Measurements from ENCODE around the gene MIA2. TPM values are rescaled to one million over a fixed set of nuclear protein-coding genes. Genes with fewer than 3 reads are reported as not detected.
"Not testable (repeated sequence)": the region's sequence is repeated elsewhere in the genome, so short reads cannot be mapped to it uniquely, and the experiment has no call there.

MIA2 gene
- total RNA-seq, 4 donors from 2014 or later, result 10.9 to 17.0 (median 12.6) TPM

- Histone ChIP-seq H3K4me3 (no peak overlapping the region), H3K36me3 (no peaks in the 10 kb centered on the region), H3K27ac (replicated peaks in 1 of 4) (no peak overlapping the region), H3K9me3 (no peaks in the 10 kb centered on the region), H3K27me3 (no peaks in the 10 kb centered on the region), H3K4me1 (no peaks in the 10 kb centered on the region)
- DNase-seq (ENCODE audit: extremely low spot score), result no peak
- TF ChIP-seq POLR2AphosphoS5 (IDR thresholded peaks at IDR 0.05), result no peak
- no peak for TF ChIP-seq EP300 (IDR thresholded peaks at IDR 0.05)
- WGBS, result 50% methylated on average over 1 of the region's 1 CpG
- intact Hi-C loops (cut with DNase I), result no loop called here
Observed at GRCh38 chr14:39212693-39213092, 21.0 kb upstream of the MIA2 start.

GRCh38 chr14:39217214-39217879 lies 16.4 kb upstream of the MIA2 start:
- H3K27ac ChIP-seq (replicated peaks in 1 of 4), result no peak overlapping the region

GRCh38 chr14:39218171-39218769 lies 15.4 kb upstream of the MIA2 start:
- intact Hi-C loops (cut with DNase I), result no loop called here
- no peak for DNase-seq (ENCODE audit: extremely low spot score)
- TF ChIP-seq POLR2A (IDR thresholded peaks at IDR 0.05; ENCODE audit: low read depth), result no peak
- no peak for TF ChIP-seq POLR2AphosphoS5 (IDR thresholded peaks at IDR 0.05)
- TF ChIP-seq EP300 (IDR thresholded peaks at IDR 0.05), result no peak
- TF ChIP-seq, protein P1, sequence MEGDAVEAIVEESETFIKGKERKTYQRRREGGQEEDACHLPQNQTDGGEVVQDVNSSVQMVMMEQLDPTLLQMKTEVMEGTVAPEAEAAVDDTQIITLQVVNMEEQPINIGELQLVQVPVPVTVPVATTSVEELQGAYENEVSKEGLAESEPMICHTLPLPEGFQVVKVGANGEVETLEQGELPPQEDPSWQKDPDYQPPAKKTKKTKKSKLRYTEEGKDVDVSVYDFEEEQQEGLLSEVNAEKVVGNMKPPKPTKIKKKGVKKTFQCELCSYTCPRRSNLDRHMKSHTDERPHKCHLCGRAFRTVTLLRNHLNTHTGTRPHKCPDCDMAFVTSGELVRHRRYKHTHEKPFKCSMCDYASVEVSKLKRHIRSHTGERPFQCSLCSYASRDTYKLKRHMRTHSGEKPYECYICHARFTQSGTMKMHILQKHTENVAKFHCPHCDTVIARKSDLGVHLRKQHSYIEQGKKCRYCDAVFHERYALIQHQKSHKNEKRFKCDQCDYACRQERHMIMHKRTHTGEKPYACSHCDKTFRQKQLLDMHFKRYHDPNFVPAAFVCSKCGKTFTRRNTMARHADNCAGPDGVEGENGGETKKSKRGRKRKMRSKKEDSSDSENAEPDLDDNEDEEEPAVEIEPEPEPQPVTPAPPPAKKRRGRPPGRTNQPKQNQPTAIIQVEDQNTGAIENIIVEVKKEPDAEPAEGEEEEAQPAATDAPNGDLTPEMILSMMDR (IDR thresholded peaks at IDR 0.05), result no peak
- no peaks in the 10 kb centered on the region for H3K27me3 ChIP-seq
- H3K4me1 ChIP-seq, result peaks cover 0 to 6% (median 5%) of the 10 kb centered on the region in 4 donors
- no peak overlapping the region for H3K4me3 ChIP-seq
- no peak overlapping the region for H3K27ac ChIP-seq (replicated peaks in 1 of 4)
- H3K9me3 ChIP-seq, result no peaks in the 10 kb centered on the region
- 42% methylated on average over 5 of the region's 5 CpGs for WGBS
- no peaks in the 10 kb centered on the region for H3K36me3 ChIP-seq

More at GRCh38 chr14:39217214-39217879, 16.4 kb upstream of the MIA2 start:
- Histone ChIP-seq H3K4me1 (peaks cover 0 to 6% (median 5%) of the 10 kb centered on the region in 4 donors), H3K27me3 (no peaks in the 10 kb centered on the region), H3K4me3 (no peak overlapping the region), H3K36me3 (no peaks in the 10 kb centered on the region), H3K9me3 (no peaks in the 10 kb centered on the region)
- no peak for TF ChIP-seq POLR2AphosphoS5 (IDR thresholded peaks at IDR 0.05)
- TF ChIP-seq POLR2A (IDR thresholded peaks at IDR 0.05; ENCODE audit: low read depth), result no peak
- TF ChIP-seq, protein P1 (IDR thresholded peaks at IDR 0.05), result no peak
- TF ChIP-seq EP300 (IDR thresholded peaks at IDR 0.05), result no peak
- intact Hi-C loops (cut with DNase I), result no loop called here
- DNase-seq (ENCODE audit: extremely low spot score), result no peak
- WGBS, result 66% methylated on average over 8 of the region's 8 CpGs

- H3K36me3 ChIP-seq, result no peaks in the 10 kb centered on the region
- intact Hi-C loops (cut with DNase I), result no loop called here
- no peaks in the 10 kb centered on the region for H3K27me3 ChIP-seq
- H3K27ac ChIP-seq (replicated peaks in 1 of 4), result no peak overlapping the region
- H3K9me3 ChIP-seq, result no peaks in the 10 kb centered on the region
- WGBS, result 76% methylated on average over 3 of the region's 3 CpGs
- no peak overlapping the region for H3K4me3 ChIP-seq
- no peak for TF ChIP-seq POLR2AphosphoS5 (IDR thresholded peaks at IDR 0.05)
- TF ChIP-seq, protein P1 (IDR thresholded peaks at IDR 0.05), result no peak
- TF ChIP-seq POLR2A (IDR thresholded peaks at IDR 0.05; ENCODE audit: low read depth), result no peak
- TF ChIP-seq EP300 (IDR thresholded peaks at IDR 0.05), result no peak
- no peak for DNase-seq (ENCODE audit: extremely low spot score)
- peaks cover 0 to 6% (median 5%) of the 10 kb centered on the region in 4 donors for H3K4me1 ChIP-seq
Observed at GRCh38 chr14:39219075-39219499, 14.6 kb upstream of the MIA2 start.

- 100% methylated on average over 1 of the region's 1 CpG for WGBS
- H3K27me3 ChIP-seq; H3K9me3 ChIP-seq; intact Hi-C loops (cut with DNase I); H3K36me3 ChIP-seq; H3K27ac ChIP-seq (replicated peaks in 1 of 4); H3K4me1 ChIP-seq; H3K4me3 ChIP-seq; DNase-seq (ENCODE audit: extremely low spot score): not testable (repeated sequence)
Observed at GRCh38 chr14:39220473-39220872, 13.2 kb upstream of the MIA2 start.
